ENCODE data around the gene SMIM8. TPM values are rescaled to one million over a fixed set of nuclear protein-coding genes. Genes with fewer than 3 reads are reported as not detected.

Gene SMIM8
- total and polyA plus RNA-seq, 4 donors = 2.3 to 6.1 (median 5.2) TPM

- no peak for DNase-seq (ENCODE audit: low spot score)
- Histone ChIP-seq H3K4me3 (ENCODE audit: low read depth in 1 of 3, low read length in 3 of 3) (no peak overlapping the region), H3K36me3 (ENCODE audit: control insufficient read depth in 4 of 4, insufficient read depth in 3 of 4, low read depth in 1 of 4, low read length in 3 of 4) (no peaks in the 10 kb centered on the region), H3K27me3 (ENCODE audit: control insufficient read depth in 4 of 4, insufficient read depth in 4 of 4, low read length in 3 of 4) (no peaks in the 10 kb centered on the region), H3K9me3 (ENCODE audit: control insufficient read depth in 4 of 4, low read length in 3 of 4) (no peaks in the 10 kb centered on the region), H3K27ac (ENCODE audit: low read depth in 1 of 2, low read length in 2 of 2) (no peak overlapping the region), H3K4me1 (ENCODE audit: control insufficient read depth in 4 of 4, insufficient read depth in 4 of 4, low read length in 3 of 4) (no peaks in the 10 kb centered on the region), H3K9ac (ENCODE audit: low read depth in 1 of 2, low read length in 2 of 2) (no peak overlapping the region)
- TF ChIP-seq RAD21 (IDR thresholded peaks at IDR 0.05) = peak; percentile 8 to 36
- TF ChIP-seq SP1 (IDR thresholded peaks at IDR 0.05) = no peak
- peak; percentile 3 for TF ChIP-seq CTCF (IDR thresholded peaks at IDR 0.05; ENCODE audit: low read depth, low read length, missing input control)
Measured at GRCh38 chr6:87277123-87277522, 45.3 kb upstream of the SMIM8 start.

- DNase-seq (ENCODE audit: low spot score) = no peak
- H3K27ac ChIP-seq (ENCODE audit: low read depth in 1 of 2, low read length in 2 of 2) = no peak overlapping the region
- no peaks in the 10 kb centered on the region for H3K9me3 ChIP-seq (ENCODE audit: control insufficient read depth in 4 of 4, low read length in 3 of 4)
- no peaks in the 10 kb centered on the region for H3K27me3 ChIP-seq (ENCODE audit: control insufficient read depth in 4 of 4, insufficient read depth in 4 of 4, low read length in 3 of 4)
- H3K9ac ChIP-seq (ENCODE audit: low read depth in 1 of 2, low read length in 2 of 2) = no peak overlapping the region
- no peak overlapping the region for H3K4me3 ChIP-seq (ENCODE audit: low read depth in 1 of 3, low read length in 3 of 3)
- no peak for TF ChIP-seq EGR1 (IDR thresholded peaks at IDR 0.05; ENCODE audit: low read depth in 2 of 2)
- TF ChIP-seq FOXA1 (IDR thresholded peaks at IDR 0.05) = no peak
- TF ChIP-seq SP1 (IDR thresholded peaks at IDR 0.05) = no peak
- TF ChIP-seq ATF3 (IDR thresholded peaks at IDR 0.05) = no peak
- WGBS = 60% methylated on average over 2 of the region's 2 CpGs
- no peaks in the 10 kb centered on the region for H3K36me3 ChIP-seq (ENCODE audit: control insufficient read depth in 4 of 4, insufficient read depth in 3 of 4, low read depth in 1 of 4, low read length in 3 of 4)
- no peaks in the 10 kb centered on the region for H3K4me1 ChIP-seq (ENCODE audit: control insufficient read depth in 4 of 4, insufficient read depth in 4 of 4, low read length in 3 of 4)
Measured at GRCh38 chr6:87279196-87279595, 43.2 kb upstream of the SMIM8 start.

GRCh38 chr6:87281426-87281825 lies 41.0 kb upstream of the SMIM8 start:
- Histone ChIP-seq H3K27me3 (ENCODE audit: control insufficient read depth in 4 of 4, insufficient read depth in 4 of 4, low read length in 3 of 4) (no peaks in the 10 kb centered on the region), H3K9ac (ENCODE audit: low read depth in 1 of 2, low read length in 2 of 2) (no peak overlapping the region), H3K4me1 (ENCODE audit: control insufficient read depth in 4 of 4, insufficient read depth in 4 of 4, low read length in 3 of 4) (no peaks in the 10 kb centered on the region), H3K27ac (ENCODE audit: low read depth in 1 of 2, low read length in 2 of 2) (no peak overlapping the region), H3K9me3 (ENCODE audit: control insufficient read depth in 4 of 4, low read length in 3 of 4) (no peaks in the 10 kb centered on the region), H3K36me3 (ENCODE audit: control insufficient read depth in 4 of 4, insufficient read depth in 3 of 4, low read depth in 1 of 4, low read length in 3 of 4) (no peaks in the 10 kb centered on the region), H3K4me3 (ENCODE audit: low read depth in 1 of 3, low read length in 3 of 3) (no peak overlapping the region)
- 89% methylated on average over 1 of the region's 1 CpG for WGBS
- no peak for TF ChIP-seq EGR1 (IDR thresholded peaks at IDR 0.05; ENCODE audit: low read depth in 2 of 2)
- no peak for TF ChIP-seq FOXA2 (IDR thresholded peaks at IDR 0.05)
- TF ChIP-seq HNF4G (IDR thresholded peaks at IDR 0.05) = no peak
- no peak for DNase-seq (ENCODE audit: low spot score)

- WGBS = 98% methylated on average over 1 of the region's 1 CpG
- no peak for DNase-seq (ENCODE audit: low spot score)
- Histone ChIP-seq H3K9ac (ENCODE audit: low read depth in 1 of 2, low read length in 2 of 2) (no peak overlapping the region), H3K4me1 (ENCODE audit: control insufficient read depth in 4 of 4, insufficient read depth in 4 of 4, low read length in 3 of 4) (no peaks in the 10 kb centered on the region), H3K27me3 (ENCODE audit: control insufficient read depth in 4 of 4, insufficient read depth in 4 of 4, low read length in 3 of 4) (no peaks in the 10 kb centered on the region), H3K27ac (ENCODE audit: low read depth in 1 of 2, low read length in 2 of 2) (no peak overlapping the region), H3K36me3 (ENCODE audit: control insufficient read depth in 4 of 4, insufficient read depth in 3 of 4, low read depth in 1 of 4, low read length in 3 of 4) (no peaks in the 10 kb centered on the region), H3K4me3 (ENCODE audit: low read depth in 1 of 3, low read length in 3 of 3) (no peak overlapping the region), H3K9me3 (ENCODE audit: control insufficient read depth in 4 of 4, low read length in 3 of 4) (no peaks in the 10 kb centered on the region)
- no peak for TF ChIP-seq EGR1 (IDR thresholded peaks at IDR 0.05; ENCODE audit: low read depth in 2 of 2)
- TF ChIP-seq FOXA1 (IDR thresholded peaks at IDR 0.05) = no peak
- TF ChIP-seq SP1 (IDR thresholded peaks at IDR 0.05) = no peak
- no peak for TF ChIP-seq ZBTB33 (IDR thresholded peaks at IDR 0.05)
- TF ChIP-seq YY1 (IDR thresholded peaks at IDR 0.05) = no peak
- no peak for TF ChIP-seq FOXA2 (IDR thresholded peaks at IDR 0.05)
Measured at GRCh38 chr6:87282743-87283142, 39.6 kb upstream of the SMIM8 start.

Data from liver (tissue), 9 donors.